HG03196 (cell line): ENCODE measurements around the gene NRG2.

Experiments used
- ATAC-seq: cut with Tn5 transposase; IDR thresholded peaks from one replicate; pipeline ENCODE4 v1.9.1; 2021; ENCODE audit not compliant: unreplicated experiment

Gene NRG2

GRCh38 chr5:139844472-139845145 lies 198.5 kb downstream of the NRG2 start:
- ATAC-seq, result no peak

DNA sequence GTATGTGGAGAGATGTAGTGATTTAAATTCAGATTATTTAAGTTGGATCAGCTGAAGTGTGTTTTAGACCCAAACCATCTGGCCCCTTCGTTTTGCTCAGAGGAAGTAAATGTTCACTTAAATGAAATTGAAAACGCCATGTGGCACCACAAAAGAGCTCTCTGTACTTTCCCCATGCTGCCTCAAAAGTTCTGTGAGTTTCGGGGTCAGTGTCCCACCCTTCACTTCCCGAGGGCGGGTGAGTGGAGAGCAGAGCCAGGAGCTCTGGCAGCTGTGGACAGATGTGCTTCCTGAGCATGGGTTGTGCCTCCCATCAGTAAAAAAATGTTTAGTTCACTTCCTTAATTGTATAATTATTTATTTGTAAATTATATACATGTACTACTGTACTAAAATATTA lies 199.1 kb downstream of the NRG2 start:
- ATAC-seq, result no peak

DNA sequence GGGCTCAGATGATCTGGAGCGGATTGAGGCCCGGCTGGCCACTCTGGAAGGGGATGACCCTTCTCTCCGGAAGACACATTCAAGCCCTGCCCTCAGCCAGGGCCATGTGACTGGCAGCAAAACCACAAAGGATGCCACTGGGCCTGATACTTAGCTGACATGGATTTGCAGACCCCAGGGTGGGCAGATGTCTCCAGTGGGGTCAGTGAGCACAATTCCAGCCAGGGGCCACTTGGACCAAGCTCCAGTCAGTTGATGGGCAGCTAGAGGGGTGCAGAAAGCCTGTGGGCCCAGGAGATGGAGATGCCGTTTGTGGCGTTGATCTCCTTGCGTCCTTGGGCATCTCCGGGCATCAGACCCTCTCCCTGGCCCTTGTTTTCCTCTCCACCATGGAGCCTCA lies 200.8 kb downstream of the NRG2 start:
- no peak for ATAC-seq

GRCh38 chr5:139841549-139841948 lies 201.6 kb downstream of the NRG2 start:
- ATAC-seq, result no peak

DNA sequence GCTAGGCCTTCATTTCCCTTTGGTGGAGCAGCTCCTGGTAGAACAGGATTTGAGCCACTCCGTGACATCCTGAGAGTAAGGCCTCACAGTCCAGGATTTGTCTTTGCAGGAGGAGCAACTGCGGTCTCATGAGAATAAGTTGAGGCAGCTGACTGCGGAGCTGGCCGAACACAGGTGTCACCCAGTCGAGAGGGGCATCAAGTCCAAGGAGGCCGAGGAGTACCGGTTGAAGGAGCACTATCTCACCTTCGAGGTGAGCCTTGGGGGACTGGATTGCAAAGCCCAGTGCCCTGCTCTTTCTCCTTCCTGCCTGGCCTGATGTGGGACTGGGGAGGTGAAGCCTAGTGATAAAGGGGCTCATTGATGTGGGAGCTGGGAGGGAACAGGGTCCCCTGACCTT lies 203.2 kb downstream of the NRG2 start:
- no peak for ATAC-seq

DNA sequence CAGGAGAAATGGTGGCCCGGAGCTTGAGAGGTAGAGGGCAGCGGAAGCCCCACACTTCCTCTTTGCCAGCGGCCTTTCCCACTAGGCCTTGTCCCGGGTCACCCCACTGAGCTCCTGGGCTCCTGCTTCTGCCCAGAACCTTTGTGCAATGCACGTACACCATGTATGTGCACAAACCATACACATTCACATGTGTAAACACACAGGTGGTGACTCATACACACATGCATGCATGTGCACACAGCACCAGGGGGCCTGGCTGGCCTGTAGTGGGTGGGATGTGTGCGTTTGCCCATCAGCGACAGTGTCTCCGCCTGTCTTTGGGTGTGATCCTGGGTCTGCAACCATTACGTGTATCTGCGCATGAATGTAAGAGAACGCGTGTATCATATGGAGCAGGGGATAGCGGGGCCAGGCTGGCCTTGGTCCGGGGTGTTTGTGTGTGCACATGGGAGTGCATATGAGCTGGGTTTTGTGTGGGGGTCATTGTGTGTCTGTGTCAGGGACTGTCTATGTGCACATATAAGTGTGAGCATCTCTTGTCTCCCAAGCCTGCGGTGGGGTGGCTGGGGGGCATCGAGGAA lies 203.8 kb downstream of the NRG2 start:
- no peak for ATAC-seq

DNA sequence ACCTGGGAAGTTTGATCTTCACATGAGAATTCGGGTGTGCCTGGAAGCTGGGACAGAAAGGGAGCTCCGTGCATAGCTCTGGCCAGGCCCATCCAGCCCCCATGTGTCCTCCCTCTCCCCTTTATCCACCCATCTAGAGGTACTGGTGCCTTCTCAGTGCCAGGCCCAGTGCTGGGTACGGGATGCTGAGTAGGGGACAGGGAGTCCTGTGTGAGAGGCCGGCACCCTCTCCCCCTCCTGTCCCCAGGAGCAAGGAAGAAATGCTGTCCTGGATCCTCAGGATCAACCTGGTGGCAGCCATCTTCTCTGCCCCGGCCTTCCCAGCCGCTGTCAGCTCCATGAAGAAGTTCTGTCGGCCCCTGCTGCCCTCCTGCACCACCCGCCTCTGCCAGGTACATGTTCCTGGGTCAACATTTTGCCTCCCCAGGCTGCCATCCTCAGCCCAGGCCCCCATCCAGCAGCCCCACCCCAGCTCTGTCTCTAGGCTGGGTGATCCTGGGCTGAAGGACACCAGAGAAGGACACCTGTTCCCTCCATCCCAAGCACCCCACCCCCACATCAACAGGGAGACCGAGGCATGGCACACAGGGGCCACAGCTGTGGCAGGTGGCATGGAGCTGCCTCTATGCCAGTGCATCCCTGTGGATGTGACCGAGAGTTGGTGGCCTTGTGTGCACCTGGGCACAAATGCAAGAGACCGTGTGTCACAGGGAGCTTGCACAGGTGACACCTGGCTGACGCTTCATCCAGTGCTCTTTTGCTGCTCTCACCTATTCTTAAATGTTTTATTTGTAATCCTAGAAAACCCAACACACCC lies 204.5 kb downstream of the NRG2 start:
- no peak for ATAC-seq

DNA sequence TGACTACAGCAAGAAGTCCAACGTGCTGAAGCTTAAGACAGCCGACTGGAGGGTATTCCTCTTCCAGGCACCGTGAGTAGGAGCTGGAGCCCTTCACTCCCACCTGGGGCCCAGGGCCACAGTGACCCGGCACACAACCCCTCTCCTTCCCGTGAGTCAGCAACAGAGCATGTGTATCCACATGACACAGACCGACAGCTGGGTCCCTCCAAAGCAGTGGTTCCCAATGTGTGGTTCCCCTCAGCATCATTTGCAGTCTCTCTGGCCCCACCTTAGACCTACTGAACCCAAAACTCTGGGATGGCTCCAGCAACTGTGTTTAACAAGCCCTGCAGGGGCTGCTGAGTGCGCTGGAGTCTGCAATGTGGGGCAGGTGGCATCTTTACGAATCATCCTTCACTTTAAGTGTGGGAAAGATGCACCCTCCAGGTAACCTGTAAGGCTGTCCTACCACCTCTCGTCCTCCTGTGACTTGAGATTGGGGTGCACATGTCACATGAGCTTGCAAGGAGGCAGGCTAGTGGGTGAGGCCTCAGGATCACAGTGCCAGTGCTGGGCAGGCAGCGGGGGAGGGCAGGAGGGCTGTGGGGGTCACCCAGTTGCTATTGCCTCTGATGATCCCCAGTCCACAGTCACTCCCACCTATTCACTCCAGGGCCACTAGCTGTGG lies 205.3 kb downstream of the NRG2 start:
- no peak for ATAC-seq

- ATAC-seq, result no peak
These were observed 206.5 kb downstream of the NRG2 start for GRCh38 chr5:139836469-139837208.

GRCh38 chr5:139835656-139836055 lies 207.4 kb downstream of the NRG2 start:
- no peak for ATAC-seq

DNA sequence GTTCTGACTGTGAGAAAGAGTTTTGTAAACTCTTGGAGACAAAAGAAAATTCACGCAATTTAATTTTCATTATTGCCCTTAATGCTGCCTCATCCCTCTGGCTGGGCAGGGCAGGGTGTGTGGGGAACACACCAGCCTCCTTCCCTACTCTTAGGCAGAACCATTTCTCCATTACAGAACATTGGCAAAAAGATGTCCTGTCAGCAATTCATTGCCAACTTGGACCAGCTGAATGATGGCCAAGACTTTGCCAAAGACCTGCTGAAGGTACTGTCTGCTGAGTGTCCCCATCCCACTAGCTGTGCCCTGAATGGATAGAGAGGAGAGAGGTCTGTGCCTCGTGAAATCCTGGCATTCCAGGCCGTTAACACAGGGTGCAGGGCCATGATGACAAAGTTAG lies 209.6 kb downstream of the NRG2 start:
- ATAC-seq, result no peak

DNA sequence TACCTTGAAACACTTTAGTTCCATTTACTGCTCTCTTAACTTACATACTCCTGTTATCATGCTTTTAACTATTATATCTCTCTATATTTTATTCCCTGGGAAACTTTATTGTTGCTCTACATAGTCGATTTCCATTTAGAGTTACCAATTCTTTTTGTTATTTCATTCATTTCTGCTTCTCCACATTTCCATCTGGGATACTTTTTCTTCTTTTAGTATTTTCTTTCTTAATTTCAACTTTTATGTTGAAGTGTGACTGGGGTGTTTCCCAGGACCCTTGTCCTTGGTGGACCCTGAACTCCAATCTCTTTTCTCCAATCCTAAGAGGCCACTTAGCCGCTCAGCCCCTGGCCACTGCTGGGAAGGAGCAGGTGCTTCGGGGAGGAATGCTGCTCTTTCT lies 211.5 kb downstream of the NRG2 start:
- no peak for ATAC-seq

DNA sequence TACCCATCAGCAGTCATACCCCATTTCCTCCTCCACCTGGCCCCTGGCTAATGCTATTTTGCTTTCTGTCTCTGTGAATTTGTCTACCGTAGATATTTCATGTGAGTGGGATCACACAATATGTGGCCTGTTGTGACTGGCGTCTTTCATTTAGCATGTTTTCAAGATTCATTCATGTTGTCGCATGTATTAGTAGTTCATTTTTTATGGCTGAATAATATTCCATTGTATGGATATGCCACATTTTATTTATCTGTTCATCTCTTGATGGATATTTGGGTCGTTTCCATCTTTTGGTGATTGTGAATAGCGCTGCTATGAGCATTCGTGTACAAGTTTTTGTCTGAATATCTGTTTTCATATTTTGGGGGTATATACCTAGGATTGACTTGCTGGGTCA lies 213.6 kb downstream of the NRG2 start:
- no peak for ATAC-seq

- ATAC-seq, result no peak
These were observed 214.7 kb downstream of the NRG2 start for GRCh38 chr5:139828207-139828895.

DNA sequence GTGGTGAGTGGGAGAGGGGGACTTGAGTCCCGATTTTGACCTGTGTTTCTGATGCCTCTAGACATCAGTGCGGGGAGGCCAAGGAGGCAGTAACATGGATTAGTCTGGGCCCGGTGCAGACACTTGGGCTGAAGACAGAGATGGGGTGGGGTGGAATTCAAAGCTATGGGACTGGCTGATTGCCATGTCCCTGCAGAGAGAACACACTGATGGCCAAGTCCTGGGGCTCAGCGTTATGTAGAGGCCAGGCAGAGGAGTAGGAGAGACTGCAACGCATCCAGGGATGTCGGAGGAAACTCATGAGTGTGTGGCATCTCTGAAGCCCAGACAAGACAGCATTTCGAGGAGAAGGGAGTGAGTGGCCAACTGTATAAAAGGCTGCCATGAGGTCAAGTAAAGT lies 217.4 kb downstream of the NRG2 start:
- ATAC-seq, result no peak

DNA sequence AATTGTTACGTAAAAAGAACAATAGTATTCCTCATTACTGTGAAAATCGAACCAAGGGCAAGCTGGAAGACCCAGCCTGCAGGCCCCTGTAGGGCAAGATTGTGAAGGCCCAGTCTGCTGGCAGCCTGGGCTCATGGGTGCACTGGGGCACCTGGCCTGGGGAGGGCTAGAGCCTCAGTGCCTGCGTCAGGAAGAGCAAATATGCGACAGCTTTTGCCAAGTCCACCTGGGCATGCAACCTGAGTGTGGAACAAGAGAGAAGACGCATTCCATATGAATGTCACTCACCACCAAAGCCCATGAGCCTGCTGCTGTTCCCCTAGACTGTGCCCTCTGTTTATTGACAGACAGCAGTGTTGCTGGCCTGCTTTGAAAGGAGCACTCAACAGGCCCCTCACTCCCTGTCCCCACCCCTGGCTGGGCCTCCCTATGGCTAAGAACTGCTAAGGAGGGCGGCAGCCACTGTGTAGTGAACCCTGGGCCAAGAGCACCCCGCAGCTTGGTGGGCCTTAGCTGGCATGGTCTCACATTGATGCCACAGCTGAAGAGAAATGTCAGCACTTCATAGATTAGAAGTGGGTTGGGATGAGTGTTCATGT lies 219.2 kb downstream of the NRG2 start:
- ATAC-seq, result no peak

GRCh38 chr5:139822553-139823425 lies 220.3 kb downstream of the NRG2 start:
- no peak for ATAC-seq

GRCh38 chr5:139821806-139822552 lies 221.1 kb downstream of the NRG2 start:
- no peak for ATAC-seq
